Right lobe of liver (tissue), 4 donors: Measurements from ENCODE around the gene GRIN2C.

Experiments used
- POLR2A ChIP-seq: fragments of 450-650 bp; IDR thresholded peaks from one replicate; pipeline ENCODE4 v1.6.1; 2017; ENCODE audit warnings: antibody characterized with exemption, mild to moderate bottlenecking
- TF ChIP-seq, protein P1 (sequence below), 4 donors: fragments of 200-600 bp in 3 of 4; fragments of 450-650 bp in 1 of 4; IDR thresholded peaks; one replicate each; pipeline versions ENCODE4 v1.5.1 to v1.8.0; 2016 to 2022; ENCODE audit warnings: antibody characterized with exemption in 4 of 4, mild to moderate bottlenecking in 2 of 4
- donor health status: DM: no; HTN: no; CAD: no.
- donor health status: DM: no; HTN: no; CAD: no.
- donor health status: DM: no; HTN: yes; CAD: no.

GRCh38 chr17:74796866-74797265, 62.8 kb downstream of the GRIN2C start:
- TF ChIP-seq, protein P1, sequence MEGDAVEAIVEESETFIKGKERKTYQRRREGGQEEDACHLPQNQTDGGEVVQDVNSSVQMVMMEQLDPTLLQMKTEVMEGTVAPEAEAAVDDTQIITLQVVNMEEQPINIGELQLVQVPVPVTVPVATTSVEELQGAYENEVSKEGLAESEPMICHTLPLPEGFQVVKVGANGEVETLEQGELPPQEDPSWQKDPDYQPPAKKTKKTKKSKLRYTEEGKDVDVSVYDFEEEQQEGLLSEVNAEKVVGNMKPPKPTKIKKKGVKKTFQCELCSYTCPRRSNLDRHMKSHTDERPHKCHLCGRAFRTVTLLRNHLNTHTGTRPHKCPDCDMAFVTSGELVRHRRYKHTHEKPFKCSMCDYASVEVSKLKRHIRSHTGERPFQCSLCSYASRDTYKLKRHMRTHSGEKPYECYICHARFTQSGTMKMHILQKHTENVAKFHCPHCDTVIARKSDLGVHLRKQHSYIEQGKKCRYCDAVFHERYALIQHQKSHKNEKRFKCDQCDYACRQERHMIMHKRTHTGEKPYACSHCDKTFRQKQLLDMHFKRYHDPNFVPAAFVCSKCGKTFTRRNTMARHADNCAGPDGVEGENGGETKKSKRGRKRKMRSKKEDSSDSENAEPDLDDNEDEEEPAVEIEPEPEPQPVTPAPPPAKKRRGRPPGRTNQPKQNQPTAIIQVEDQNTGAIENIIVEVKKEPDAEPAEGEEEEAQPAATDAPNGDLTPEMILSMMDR (IDR thresholded peaks at IDR 0.05), result no peak
- TF ChIP-seq POLR2A, result no peak
